Lower lobe of right lung (tissue), 2 donors: ENCODE measurements around the gene EXPH5. TPM values are rescaled to one million over a fixed set of nuclear protein-coding genes. Genes with fewer than 3 reads are reported as not detected.

ENCODE experiments used
- ATAC-seq, 2 donors: fragments of 200-7000 bp; cut with Tn5 transposase; one replicate each; pipeline ENCODE4 v1.9.1; 2020 to 2022; ENCODE audit warnings: mild to moderate bottlenecking in 2 of 2, moderate library complexity in 2 of 2
- DNase-seq: peaks from one replicate; pipeline ENCODE4 v3.0.0-alpha.2; 2020
- H3K27ac ChIP-seq: fragments of 200-600 bp; one replicate; pipeline ENCODE4 v1.8.0; 2022
- H3K27me3 ChIP-seq: fragments of 200-600 bp; one replicate; pipeline ENCODE4 v1.8.0; 2022; ENCODE audit warnings: low read depth
- H3K36me3 ChIP-seq: fragments of 200-600 bp; one replicate; pipeline ENCODE4 v1.8.0; 2022; ENCODE audit warnings: mild to moderate bottlenecking
- H3K4me1 ChIP-seq: fragments of 200-600 bp; one replicate; pipeline ENCODE4 v1.8.0; 2022
- H3K4me3 ChIP-seq: fragments of 200-600 bp; one replicate; pipeline ENCODE4 v1.8.0; 2022; ENCODE audit warnings: mild to moderate bottlenecking
- H3K9me3 ChIP-seq: fragments of 200-600 bp; one replicate; pipeline ENCODE4 v1.8.0; 2022
- CTCF ChIP-seq: fragments of 200-600 bp; IDR thresholded peaks from one replicate; pipeline ENCODE4 v1.8.0; 2022; ENCODE audit warnings: antibody characterized with exemption, mild to moderate bottlenecking
- intact Hi-C: fragments of 100-400 bp; cut with DNase I; formaldehyde crosslinking; loops from one replicate; pipeline ENCODE4 v1.11.0; 2022
- total RNA-seq: library from RNA; stranded (reverse); fragmentation: NEBNext Ultra II Directional; extraction: Animal tissue kit (Norgen Biotek cat#: 25700); gene quantifications from one replicate; pipeline ENCODE4 v1.2.1, GENCODE V29; 2021
- donor health status: DM: no; HTN: yes; CAD: no; lungs with severe emphysema.

The EXPH5 gene
- total RNA-seq, 1 donor from 2014 or later = 34.9 TPM

DNA sequence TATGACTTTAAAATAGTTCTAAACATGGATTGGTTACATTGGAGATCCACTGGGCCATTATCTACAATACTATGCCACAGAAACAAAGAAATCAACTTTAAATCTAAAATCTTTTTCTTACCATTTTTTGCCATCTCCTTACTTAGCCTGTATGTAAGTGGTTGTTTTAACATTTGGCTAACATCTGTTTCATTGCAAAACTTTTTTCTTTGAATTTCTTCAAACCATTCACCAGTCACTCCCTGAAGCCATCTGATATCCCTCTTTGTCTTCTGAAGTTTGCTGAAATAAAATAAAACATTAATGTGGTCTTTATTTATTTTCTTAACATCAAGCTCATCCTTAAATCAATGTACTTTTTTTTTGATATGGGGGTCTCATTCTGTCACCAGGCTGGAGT lies 52.0 kb downstream of the EXPH5 start:
- Histone ChIP-seq H3K27ac (no peak overlapping the region), H3K4me3 (no peak overlapping the region), H3K36me3 (no peaks in the 10 kb centered on the region), H3K4me1 (peaks cover 18% of the 10 kb centered on the region), H3K9me3 (no peaks in the 10 kb centered on the region), H3K27me3 (no peaks in the 10 kb centered on the region)
- intact Hi-C loops = no loop called here
- no peak for ATAC-seq
- TF ChIP-seq CTCF = no peak
- DNase-seq = no peak

GRCh38 chr11:108538502-108538901 lies 55.1 kb downstream of the EXPH5 start:
- intact Hi-C loops = no loop called here
- no peak overlapping the region for H3K27ac ChIP-seq
- ATAC-seq = peak in 1 of 2 donors; percentile 3

DNA sequence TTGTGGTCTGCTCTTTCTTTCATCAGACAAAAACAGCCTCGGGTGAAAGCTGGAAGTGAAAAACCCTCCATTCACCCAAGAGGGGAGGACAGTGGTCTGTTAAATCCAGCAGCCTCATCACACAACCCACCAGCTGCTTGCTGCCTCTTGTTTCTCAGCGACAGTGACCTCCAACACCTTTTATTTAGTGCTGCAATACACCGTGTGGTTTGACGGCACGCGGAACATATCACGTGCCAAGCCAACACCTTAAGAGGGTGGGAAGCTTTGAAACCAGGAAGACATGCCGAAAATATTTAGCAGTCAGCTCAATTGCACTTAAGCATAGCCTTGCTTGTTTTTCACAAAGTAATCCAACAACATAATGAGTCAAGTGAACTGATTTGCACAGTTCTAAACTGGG lies 55.5 kb downstream of the EXPH5 start:
- peak; percentile 75 for DNase-seq
- peak; percentile 91 to 94 for ATAC-seq

More at GRCh38 chr11:108538502-108538901, 55.1 kb downstream of the EXPH5 start:
- DNase-seq = no peak
- no peaks in the 10 kb centered on the region for H3K27me3 ChIP-seq
- TF ChIP-seq CTCF = no peak
- peaks cover 11% of the 10 kb centered on the region for H3K4me1 ChIP-seq
- H3K36me3 ChIP-seq = no peaks in the 10 kb centered on the region
- no peak overlapping the region for H3K4me3 ChIP-seq
- H3K9me3 ChIP-seq = no peaks in the 10 kb centered on the region

GRCh38 chr11:108536783-108537182 lies 56.8 kb downstream of the EXPH5 start:
- H3K27ac ChIP-seq = no peak overlapping the region
- TF ChIP-seq CTCF = no peak
- H3K4me3 ChIP-seq = peak overlapping the region; percentile 24
- no peaks in the 10 kb centered on the region for H3K27me3 ChIP-seq
- H3K4me1 ChIP-seq = peaks cover 11% of the 10 kb centered on the region
- H3K36me3 ChIP-seq = no peaks in the 10 kb centered on the region
- DNase-seq (no peak), ATAC-seq (peak; percentile 45 to 68)
- intact Hi-C loops = no loop called here
- no peaks in the 10 kb centered on the region for H3K9me3 ChIP-seq

More for the DNA sequence above, 55.5 kb downstream of the EXPH5 start:
- no peaks in the 10 kb centered on the region for H3K9me3 ChIP-seq
- peak overlapping the region; percentile 42 for H3K27ac ChIP-seq
- intact Hi-C loops = no loop called here
- peak overlapping the region; percentile 24 for H3K4me3 ChIP-seq
- TF ChIP-seq CTCF = no peak
- H3K27me3 ChIP-seq = no peaks in the 10 kb centered on the region
- H3K36me3 ChIP-seq = no peaks in the 10 kb centered on the region
- peaks cover 11% of the 10 kb centered on the region for H3K4me1 ChIP-seq

DNA sequence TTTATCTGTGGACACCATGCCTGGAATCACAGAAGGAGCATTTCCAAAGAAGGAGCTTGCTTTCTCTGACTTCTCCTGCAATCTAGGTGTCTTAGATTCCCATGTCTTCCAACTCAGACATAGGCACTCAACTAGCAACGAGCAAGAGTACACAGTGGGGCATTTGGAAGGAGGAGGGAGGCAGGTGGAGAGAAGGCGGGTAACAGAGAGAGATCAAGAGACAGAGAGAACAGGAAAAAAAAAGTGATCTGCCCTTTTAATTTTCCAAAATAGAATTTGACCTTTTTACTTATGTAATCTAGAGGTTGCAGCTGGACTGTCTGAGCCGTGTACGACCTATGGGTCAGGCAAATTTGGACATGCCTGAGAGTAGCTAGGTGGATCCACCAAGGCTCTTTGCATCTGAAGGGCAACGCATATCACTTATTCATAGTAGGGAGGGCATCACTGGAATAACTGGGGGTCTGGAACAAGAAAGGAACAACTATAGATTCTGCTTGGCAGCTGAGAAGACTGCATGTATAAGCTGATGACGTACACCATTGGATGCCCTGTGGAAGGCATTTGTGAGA lies 58.1 kb downstream of the EXPH5 start:
- DNase-seq = no peak
- ATAC-seq = no peak
- Histone ChIP-seq H3K4me1 (peaks cover 11% of the 10 kb centered on the region), H3K36me3 (no peaks in the 10 kb centered on the region), H3K27ac (no peak overlapping the region), H3K9me3 (no peaks in the 10 kb centered on the region), H3K27me3 (no peaks in the 10 kb centered on the region), H3K4me3 (no peak overlapping the region)
- TF ChIP-seq CTCF = no peak
- intact Hi-C loops = no loop called here
